ENCODE data around the gene PKD1.
"Not testable (repeated sequence)": the region's sequence is repeated elsewhere in the genome, so short reads cannot be mapped to it uniquely, and the experiment has no call there.

DNA sequence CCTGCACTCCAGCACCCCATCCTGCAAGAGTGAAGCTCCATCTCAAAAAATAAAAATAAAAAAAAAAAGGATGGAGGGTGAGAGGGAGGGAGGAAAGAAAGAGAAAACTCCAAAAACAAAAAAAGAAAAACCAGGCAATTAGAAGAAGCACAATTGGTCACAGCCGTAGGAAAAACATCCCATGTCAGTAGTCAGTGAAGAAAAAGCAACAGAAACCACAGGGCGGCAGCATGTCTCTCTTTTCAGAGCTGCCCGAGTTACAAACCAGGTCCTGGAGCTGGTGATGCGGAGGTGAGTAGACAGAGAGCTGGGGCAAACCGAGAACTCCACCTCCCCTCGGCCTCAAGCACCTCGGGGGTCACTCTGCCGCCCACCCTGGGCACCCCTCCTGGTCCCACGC, 14.4 kb downstream of the PKD1 start:
- not testable (repeated sequence) for TF ChIP-seq JUN (CRISPR knock-in tag; IDR thresholded peaks at IDR 0.05); CBFB (CRISPR knock-in tag; IDR thresholded peaks at IDR 0.05; ENCODE audit: low read depth); ZNF232 (CRISPR knock-in tag; IDR thresholded peaks at IDR 0.05); KAT7 (CRISPR knock-in tag; IDR thresholded peaks at IDR 0.05; ENCODE audit: borderline replicate concordance); FOXP1 (CRISPR knock-in tag; IDR thresholded peaks at IDR 0.05; ENCODE audit: borderline replicate concordance); TP53 (CRISPR knock-in tag; IDR thresholded peaks at IDR 0.05); MXD4 (CRISPR knock-in tag; IDR thresholded peaks at IDR 0.05; ENCODE audit: borderline replicate concordance)
- TF ChIP-seq, protein P1, sequence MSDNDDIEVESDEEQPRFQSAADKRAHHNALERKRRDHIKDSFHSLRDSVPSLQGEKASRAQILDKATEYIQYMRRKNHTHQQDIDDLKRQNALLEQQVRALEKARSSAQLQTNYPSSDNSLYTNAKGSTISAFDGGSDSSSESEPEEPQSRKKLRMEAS (CRISPR knock-in tag; IDR thresholded peaks at IDR 0.05) = not testable (repeated sequence)
- TF ChIP-seq, protein P2, sequence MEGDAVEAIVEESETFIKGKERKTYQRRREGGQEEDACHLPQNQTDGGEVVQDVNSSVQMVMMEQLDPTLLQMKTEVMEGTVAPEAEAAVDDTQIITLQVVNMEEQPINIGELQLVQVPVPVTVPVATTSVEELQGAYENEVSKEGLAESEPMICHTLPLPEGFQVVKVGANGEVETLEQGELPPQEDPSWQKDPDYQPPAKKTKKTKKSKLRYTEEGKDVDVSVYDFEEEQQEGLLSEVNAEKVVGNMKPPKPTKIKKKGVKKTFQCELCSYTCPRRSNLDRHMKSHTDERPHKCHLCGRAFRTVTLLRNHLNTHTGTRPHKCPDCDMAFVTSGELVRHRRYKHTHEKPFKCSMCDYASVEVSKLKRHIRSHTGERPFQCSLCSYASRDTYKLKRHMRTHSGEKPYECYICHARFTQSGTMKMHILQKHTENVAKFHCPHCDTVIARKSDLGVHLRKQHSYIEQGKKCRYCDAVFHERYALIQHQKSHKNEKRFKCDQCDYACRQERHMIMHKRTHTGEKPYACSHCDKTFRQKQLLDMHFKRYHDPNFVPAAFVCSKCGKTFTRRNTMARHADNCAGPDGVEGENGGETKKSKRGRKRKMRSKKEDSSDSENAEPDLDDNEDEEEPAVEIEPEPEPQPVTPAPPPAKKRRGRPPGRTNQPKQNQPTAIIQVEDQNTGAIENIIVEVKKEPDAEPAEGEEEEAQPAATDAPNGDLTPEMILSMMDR (IDR thresholded peaks at IDR 0.05) = not testable (repeated sequence)
- TF ChIP-seq, protein P3, sequence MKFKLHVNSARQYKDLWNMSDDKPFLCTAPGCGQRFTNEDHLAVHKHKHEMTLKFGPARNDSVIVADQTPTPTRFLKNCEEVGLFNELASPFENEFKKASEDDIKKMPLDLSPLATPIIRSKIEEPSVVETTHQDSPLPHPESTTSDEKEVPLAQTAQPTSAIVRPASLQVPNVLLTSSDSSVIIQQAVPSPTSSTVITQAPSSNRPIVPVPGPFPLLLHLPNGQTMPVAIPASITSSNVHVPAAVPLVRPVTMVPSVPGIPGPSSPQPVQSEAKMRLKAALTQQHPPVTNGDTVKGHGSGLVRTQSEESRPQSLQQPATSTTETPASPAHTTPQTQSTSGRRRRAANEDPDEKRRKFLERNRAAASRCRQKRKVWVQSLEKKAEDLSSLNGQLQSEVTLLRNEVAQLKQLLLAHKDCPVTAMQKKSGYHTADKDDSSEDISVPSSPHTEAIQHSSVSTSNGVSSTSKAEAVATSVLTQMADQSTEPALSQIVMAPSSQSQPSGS (CRISPR knock-in tag; IDR thresholded peaks at IDR 0.05; ENCODE audit: borderline replicate concordance, low read depth) = not testable (repeated sequence)
- TF ChIP-seq, protein P4, sequence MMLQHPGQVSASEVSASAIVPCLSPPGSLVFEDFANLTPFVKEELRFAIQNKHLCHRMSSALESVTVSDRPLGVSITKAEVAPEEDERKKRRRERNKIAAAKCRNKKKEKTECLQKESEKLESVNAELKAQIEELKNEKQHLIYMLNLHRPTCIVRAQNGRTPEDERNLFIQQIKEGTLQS (CRISPR knock-in tag; conservative IDR thresholded peaks at IDR 0.05) = not testable (repeated sequence)
- TF ChIP-seq, protein P5, sequence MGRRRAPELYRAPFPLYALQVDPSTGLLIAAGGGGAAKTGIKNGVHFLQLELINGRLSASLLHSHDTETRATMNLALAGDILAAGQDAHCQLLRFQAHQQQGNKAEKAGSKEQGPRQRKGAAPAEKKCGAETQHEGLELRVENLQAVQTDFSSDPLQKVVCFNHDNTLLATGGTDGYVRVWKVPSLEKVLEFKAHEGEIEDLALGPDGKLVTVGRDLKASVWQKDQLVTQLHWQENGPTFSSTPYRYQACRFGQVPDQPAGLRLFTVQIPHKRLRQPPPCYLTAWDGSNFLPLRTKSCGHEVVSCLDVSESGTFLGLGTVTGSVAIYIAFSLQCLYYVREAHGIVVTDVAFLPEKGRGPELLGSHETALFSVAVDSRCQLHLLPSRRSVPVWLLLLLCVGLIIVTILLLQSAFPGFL (CRISPR knock-in tag; IDR thresholded peaks at IDR 0.05; ENCODE audit: borderline replicate concordance) = not testable (repeated sequence)
